Natural killer cell (primary cell): ENCODE data around the gene KRT83. TPM values are rescaled to one million over a fixed set of nuclear protein-coding genes. Genes with fewer than 3 reads are reported as not detected.

Experiments
- ATAC-seq, 3 donors: fragments of 150-1000 bp in 2 of 3; fragments of 200-7000 bp in 1 of 3; cut with Tn5 transposase; 1 replicate in 1 of 3; 2 replicates in 2 of 3; pipeline ENCODE4 v1.10.0; 2021; ENCODE audit warnings: mild to moderate bottlenecking in 2 of 3, moderate library complexity in 2 of 3
- DNase-seq, 2 donors: peaks; one replicate each; pipeline versions ENCODE4 v3.0.0 to v3.0.0-alpha.2; 2013 to 2021; ENCODE audit warnings: mixed read lengths in 1 of 2
- H3K27ac ChIP-seq: one replicate; pipeline ENCODE4 v1.5.1; 2013; ENCODE audit warnings: mild to moderate bottlenecking, low read length
- H3K27me3 ChIP-seq: one replicate; pipeline ENCODE4 v1.6.1; 2013; ENCODE audit warnings: low read length; ENCODE audit not compliant: control insufficient read depth, insufficient read depth
- H3K36me3 ChIP-seq: one replicate; pipeline ENCODE4 v1.6.1; 2013; ENCODE audit warnings: low read length; ENCODE audit not compliant: control insufficient read depth, insufficient read depth
- H3K4me1 ChIP-seq: one replicate; pipeline ENCODE4 v1.6.1; 2013; ENCODE audit warnings: low read length; ENCODE audit not compliant: control insufficient read depth, insufficient read depth
- H3K4me3 ChIP-seq: one replicate; pipeline ENCODE4 v1.5.1; 2013; ENCODE audit warnings: low read length
- H3K9me3 ChIP-seq: one replicate; pipeline ENCODE4 v1.6.1; 2013; ENCODE audit warnings: low read length; ENCODE audit not compliant: control insufficient read depth, insufficient read depth
- H3K27ac Mint-ChIP-seq, 2 donors: one replicate each; pipeline ENCODE4 v1.8.0; 2022; ENCODE audit warnings: mild to moderate bottlenecking in 2 of 2, mixed read lengths in 2 of 2, moderate library complexity in 1 of 2
- H3K27me3 Mint-ChIP-seq, 2 donors: one replicate each; pipeline ENCODE4 v1.8.0; 2022; ENCODE audit warnings: low read depth in 2 of 2, mixed read lengths in 2 of 2
- H3K36me3 Mint-ChIP-seq: one replicate; pipeline ENCODE4 v1.8.0; 2022; ENCODE audit warnings: mixed read lengths
- H3K4me1 Mint-ChIP-seq, 2 donors: one replicate each; pipeline ENCODE4 v1.8.0; 2022; ENCODE audit warnings: mixed read lengths in 2 of 2
- H3K4me3 Mint-ChIP-seq: one replicate; pipeline ENCODE4 v1.8.0; 2022; ENCODE audit warnings: mild to moderate bottlenecking, moderate library complexity, mixed read lengths
- H3K9me3 Mint-ChIP-seq, 2 donors: one replicate each; pipeline ENCODE4 v1.8.0; 2022; ENCODE audit warnings: mixed read lengths in 2 of 2
- WGBS: methylation state at CpG from one replicate; pipeline ENCODE4 v1.1.7; 2013; ENCODE audit warnings: missing lambda C conversion rate; ENCODE audit not compliant: insufficient coverage; 5-methylcytosine and 5-hydroxymethylcytosine counted together
- intact Hi-C: fragments of 100-400 bp; cut with micrococcal nuclease; formaldehyde crosslinking; loops from one replicate; pipeline ENCODE4 v1.14.2; 2022
- total RNA-seq, 4 donors: library from RNA; stranded (reverse); fragments of 120-200 nt in 1 of 4; gene quantifications; one replicate each; pipeline versions ENCODE4 v1.2.3 to v1.2.4, GENCODE V29; 2013 to 2022
- TF ChIP-seq, protein P1 (sequence below): fragments of 200-600 bp; IDR thresholded peaks from one replicate; pipeline ENCODE4 v1.8.0; 2022; ENCODE audit warnings: antibody characterized with exemption

KRT83 gene
- total RNA-seq, 3 donors from 2014 or later (not counting 1 experiment from before 2014, with no cell fraction given), result not detected

DNA sequence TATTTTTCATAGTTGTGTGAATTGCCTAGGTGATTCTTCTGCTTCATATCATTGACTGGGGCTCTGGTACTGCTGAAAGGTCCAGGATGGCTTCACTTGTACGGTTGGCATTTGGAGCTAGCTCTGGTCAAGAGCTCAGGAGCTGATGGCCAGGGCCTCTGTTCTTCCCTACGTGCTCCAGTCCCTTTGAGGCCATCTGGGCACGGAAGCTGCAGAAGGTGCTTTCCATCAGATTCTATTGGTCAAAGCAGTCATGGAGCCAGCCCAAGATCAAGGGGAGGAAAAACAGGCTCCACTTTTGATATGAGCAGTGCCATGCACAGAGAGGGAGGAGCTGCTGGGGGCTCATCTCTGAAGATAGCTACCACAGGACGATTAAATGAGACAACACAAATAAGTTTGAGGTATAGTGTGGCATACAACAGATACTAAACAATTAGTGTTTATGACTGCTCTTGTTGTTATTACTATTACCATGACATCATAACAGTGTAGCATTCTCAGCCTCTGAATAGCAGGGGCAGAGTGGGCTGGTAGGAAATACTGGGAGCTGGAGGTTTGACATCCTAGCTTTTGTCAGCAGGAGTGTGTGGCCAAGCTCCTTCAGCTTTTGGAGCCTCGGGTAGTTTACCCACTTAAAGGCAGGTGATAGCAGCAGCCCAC is 10.4 kb downstream of the KRT83 start:
- no peak for DNase-seq
- intact Hi-C loops, result no loop called here
- Mint-ChIP-seq H3K4me3 (no peak overlapping the region), H3K36me3 (no peaks in the 10 kb centered on the region), H3K9me3 (no peaks in the 10 kb centered on the region), H3K27me3 (peaks cover 11 to 58% of the 10 kb centered on the region in 2 donors), H3K27ac (no peak overlapping the region), H3K4me1 (peaks cover 34 to 48% of the 10 kb centered on the region in 2 donors)
- no peak overlapping the region for H3K27ac ChIP-seq
- no peak overlapping the region for H3K4me3 ChIP-seq
- H3K4me1 ChIP-seq, result peaks cover 22% of the 10 kb centered on the region
- peaks cover 24% of the 10 kb centered on the region for H3K27me3 ChIP-seq
- WGBS, result 82% methylated on average over 4 of the region's 5 CpGs
- no peaks in the 10 kb centered on the region for H3K36me3 ChIP-seq
- no peaks in the 10 kb centered on the region for H3K9me3 ChIP-seq
- TF ChIP-seq, protein P1, sequence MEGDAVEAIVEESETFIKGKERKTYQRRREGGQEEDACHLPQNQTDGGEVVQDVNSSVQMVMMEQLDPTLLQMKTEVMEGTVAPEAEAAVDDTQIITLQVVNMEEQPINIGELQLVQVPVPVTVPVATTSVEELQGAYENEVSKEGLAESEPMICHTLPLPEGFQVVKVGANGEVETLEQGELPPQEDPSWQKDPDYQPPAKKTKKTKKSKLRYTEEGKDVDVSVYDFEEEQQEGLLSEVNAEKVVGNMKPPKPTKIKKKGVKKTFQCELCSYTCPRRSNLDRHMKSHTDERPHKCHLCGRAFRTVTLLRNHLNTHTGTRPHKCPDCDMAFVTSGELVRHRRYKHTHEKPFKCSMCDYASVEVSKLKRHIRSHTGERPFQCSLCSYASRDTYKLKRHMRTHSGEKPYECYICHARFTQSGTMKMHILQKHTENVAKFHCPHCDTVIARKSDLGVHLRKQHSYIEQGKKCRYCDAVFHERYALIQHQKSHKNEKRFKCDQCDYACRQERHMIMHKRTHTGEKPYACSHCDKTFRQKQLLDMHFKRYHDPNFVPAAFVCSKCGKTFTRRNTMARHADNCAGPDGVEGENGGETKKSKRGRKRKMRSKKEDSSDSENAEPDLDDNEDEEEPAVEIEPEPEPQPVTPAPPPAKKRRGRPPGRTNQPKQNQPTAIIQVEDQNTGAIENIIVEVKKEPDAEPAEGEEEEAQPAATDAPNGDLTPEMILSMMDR, result no peak
- ATAC-seq, result no peak

DNA sequence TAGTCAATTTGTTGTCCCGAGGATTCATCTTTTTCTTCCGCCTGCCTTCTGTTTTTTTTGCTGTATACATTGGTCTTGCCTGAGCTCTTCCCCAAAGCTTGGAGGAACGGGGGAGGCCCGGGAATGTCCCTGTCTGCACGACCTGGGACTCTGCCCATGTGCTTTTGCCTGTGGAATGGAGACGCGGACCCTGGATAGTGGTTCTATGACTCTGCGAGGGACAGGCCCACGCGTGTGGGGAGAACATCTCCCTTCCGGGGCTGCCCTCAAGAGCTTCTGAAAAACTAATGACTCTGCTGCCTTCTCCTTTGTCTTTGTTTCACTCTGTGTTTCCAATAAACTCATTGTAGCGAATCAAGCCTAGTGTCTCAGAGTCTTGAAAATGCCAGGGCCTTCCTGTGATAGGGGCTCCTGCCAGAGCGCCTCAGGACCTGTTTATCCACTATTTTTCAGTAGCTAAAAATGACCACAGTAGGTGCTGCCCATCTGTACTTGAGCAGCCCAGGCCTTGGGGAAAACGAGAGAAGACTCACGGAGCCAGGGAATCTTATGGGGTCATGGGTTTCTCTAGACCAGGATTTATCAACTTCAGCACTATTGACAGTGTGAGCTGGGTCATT is 12.3 kb downstream of the KRT83 start:
- peak overlapping the region; percentile 87 for H3K4me3 Mint-ChIP-seq
- no peaks in the 10 kb centered on the region for H3K9me3 Mint-ChIP-seq
- 63% methylated on average over 15 of the region's 15 CpGs for WGBS
- intact Hi-C loops, result loop anchor here (2.0 to 10.0 kb wide), 2 partner anchors 18 to 46 kb away; no protein-coding TSS in a partner anchor
- Histone ChIP-seq H3K9me3 (no peaks in the 10 kb centered on the region), H3K27me3 (peaks cover 24% of the 10 kb centered on the region), H3K27ac (no peak overlapping the region), H3K4me3 (peak overlapping the region; percentile 19), H3K4me1 (peaks cover 37% of the 10 kb centered on the region), H3K36me3 (no peaks in the 10 kb centered on the region)
- H3K36me3 Mint-ChIP-seq, result no peaks in the 10 kb centered on the region
- ATAC-seq (no peak), DNase-seq (no peak)
- TF ChIP-seq, protein P1, result no peak
- H3K27me3 Mint-ChIP-seq, result peaks cover 11 to 62% of the 10 kb centered on the region in 2 donors
- H3K4me1 Mint-ChIP-seq, result peaks cover 51 to 56% of the 10 kb centered on the region in 2 donors
- peak overlapping the region; percentile 82 to 85 for H3K27ac Mint-ChIP-seq

DNA sequence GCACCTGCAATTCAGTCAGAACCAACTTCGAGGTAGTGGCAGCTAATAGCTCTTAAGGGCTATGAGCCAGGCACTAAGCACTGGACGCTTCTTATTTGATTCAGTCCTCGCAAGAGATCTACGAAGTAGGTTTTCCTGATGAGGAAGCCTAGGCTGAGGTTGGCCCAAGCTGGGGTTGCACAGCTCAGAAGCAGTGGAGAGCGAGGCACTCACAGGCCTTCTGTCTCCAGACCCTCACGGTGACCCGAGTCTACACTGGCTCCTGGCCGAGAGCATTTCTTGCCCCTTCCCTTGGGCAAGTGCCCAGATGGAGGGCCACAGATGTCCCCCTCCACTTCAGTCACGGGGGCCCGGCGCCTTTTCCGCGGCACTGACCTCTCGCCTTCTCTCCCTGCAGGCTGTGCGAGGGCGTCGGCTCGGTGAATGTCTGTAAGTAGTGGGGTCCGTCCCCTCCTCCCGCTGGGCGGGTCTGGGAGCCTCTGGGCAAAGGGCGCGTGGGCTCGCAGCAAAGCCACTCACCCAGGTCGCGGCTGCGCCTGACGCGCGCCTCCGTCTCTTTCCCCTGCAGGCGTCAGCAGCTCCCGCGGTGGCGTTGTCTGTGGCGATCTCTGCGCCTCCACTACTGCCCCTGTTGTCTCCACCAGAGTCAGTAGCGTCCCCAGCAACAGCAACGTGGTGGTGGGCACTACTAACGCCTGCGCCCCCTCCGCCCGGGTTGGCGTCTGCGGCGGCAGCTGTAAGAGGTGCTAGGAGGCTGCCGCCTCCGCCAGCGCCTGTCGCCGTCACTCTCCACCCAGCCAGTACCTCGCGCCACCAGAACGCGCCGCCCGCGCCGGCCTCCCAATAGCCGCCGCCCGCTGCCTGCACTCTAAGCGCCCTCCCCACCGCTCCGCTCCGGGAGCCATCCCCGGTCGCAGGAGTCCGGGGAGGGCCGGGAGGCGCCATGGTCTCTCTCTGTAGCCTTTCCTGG is 13.1 kb downstream of the KRT83 start:
- ATAC-seq, result peak; percentile 81 to 86 (median 83)
- H3K4me3 ChIP-seq, result peak overlapping the region; percentile 19
- Mint-ChIP-seq H3K4me1 (peaks cover 51 to 56% of the 10 kb centered on the region in 2 donors), H3K9me3 (no peaks in the 10 kb centered on the region), H3K36me3 (no peaks in the 10 kb centered on the region), H3K4me3 (peak overlapping the region; percentile 87), H3K27me3 (peaks cover 10 to 60% of the 10 kb centered on the region in 2 donors), H3K27ac (peak overlapping the region; percentile 82 to 85)
- H3K27me3 ChIP-seq, result peaks cover 24% of the 10 kb centered on the region
- peaks cover 37% of the 10 kb centered on the region for H3K4me1 ChIP-seq
- no peak overlapping the region for H3K27ac ChIP-seq
- 9% methylated on average over 71 of the region's 71 CpGs for WGBS
- TF ChIP-seq, protein P1, result peak; percentile 20
- DNase-seq, result peak; percentile 50 to 71
- no peaks in the 10 kb centered on the region for H3K9me3 ChIP-seq
- H3K36me3 ChIP-seq, result no peaks in the 10 kb centered on the region
- intact Hi-C loops, result loop anchor here (2.0 to 10.0 kb wide), 2 partner anchors 19 to 47 kb away; no protein-coding TSS in a partner anchor
